Urinary bladder (tissue), 4 donors: Measurements from ENCODE around the gene NCOA5. TPM values are rescaled to one million over a fixed set of nuclear protein-coding genes. Genes with fewer than 3 reads are reported as not detected.
"Not testable (repeated sequence)": the region's sequence is repeated elsewhere in the genome, so short reads cannot be mapped to it uniquely, and the experiment has no call there.

ENCODE experiments used
- DNase-seq: peaks from one replicate; pipeline ENCODE4 v3.0.0-alpha.2; 2015; ENCODE audit errors: extremely low spot score
- H3K27ac ChIP-seq: one replicate; pipeline ENCODE4 v1.5.1; 2013; ENCODE audit warnings: low read depth, mild to moderate bottlenecking, moderate library complexity
- H3K36me3 ChIP-seq: one replicate; pipeline ENCODE4 v1.6.1; 2013; ENCODE audit warnings: mild to moderate bottlenecking, moderate library complexity; ENCODE audit not compliant: insufficient read depth
- H3K4me1 ChIP-seq: one replicate; pipeline ENCODE4 v1.6.1; 2013; ENCODE audit warnings: mild to moderate bottlenecking, moderate library complexity; ENCODE audit not compliant: insufficient read depth
- H3K4me3 ChIP-seq: one replicate; pipeline ENCODE4 v1.5.1; 2013; ENCODE audit warnings: low read depth, low read length
- WGBS: extraction: QIAGEN DNeasy Blood & Tissue Kit; methylation state at CpG from one replicate; pipeline ENCODE4 v1.1.7; 2013; 5-methylcytosine and 5-hydroxymethylcytosine counted together
- polyA plus RNA-seq: library from polyadenylated mRNA; stranded (reverse); fragments of 200-250 nt; gene quantifications from one replicate; pipeline ENCODE4 v1.2.3, GENCODE V29; 2013
- total RNA-seq: library from RNA; depleted of rRNA; stranded (reverse); fragments of >200 nt; gene quantifications from one replicate; pipeline ENCODE4 v1.2.3, GENCODE V29; 2014
- donor health status: healthy with polysubstance abuse.
- donor health status: healthy.

NCOA5 gene
- total and polyA plus RNA-seq, 2 donors = 13.2 to 21.9 TPM

DNA sequence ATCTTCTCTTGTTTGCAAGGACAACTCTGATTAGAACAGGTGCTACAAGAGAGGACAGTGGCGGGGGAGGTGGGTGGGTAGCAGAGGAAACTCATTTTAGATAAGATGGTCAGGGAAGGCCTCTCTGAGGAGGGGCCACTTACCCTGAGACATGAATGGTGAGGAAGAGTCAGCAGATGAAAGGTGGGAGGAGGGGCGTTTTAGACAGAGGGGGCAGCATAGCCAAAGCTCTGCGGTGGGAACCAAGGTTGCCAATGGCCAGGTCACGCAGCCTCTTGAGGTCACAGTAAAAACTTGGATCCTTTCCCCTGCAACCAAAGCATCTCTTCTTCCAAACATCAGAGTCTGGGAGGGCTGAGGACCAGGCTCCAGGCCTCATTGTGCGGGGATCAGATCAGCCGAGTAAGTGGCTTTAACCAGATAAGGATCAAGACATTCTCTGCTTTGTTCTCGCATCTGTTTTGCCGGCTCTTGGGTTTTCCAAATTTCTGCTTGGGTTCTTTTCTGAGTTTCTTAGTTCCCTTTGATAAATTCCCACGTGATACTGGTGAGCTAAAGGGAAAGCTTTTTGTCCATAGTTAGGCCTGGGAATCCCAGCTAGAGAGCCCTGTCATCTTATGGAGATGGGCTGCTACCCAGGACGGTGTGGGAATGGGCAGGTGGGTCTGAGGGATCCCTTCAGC lies 22.8 kb upstream of the NCOA5 start:
- DNase-seq = no peak
- H3K4me3 ChIP-seq = no peak overlapping the region
- 52% methylated on average over 10 of the region's 10 CpGs for WGBS
- no peaks in the 10 kb centered on the region for H3K4me1 ChIP-seq
- H3K36me3 ChIP-seq = no peaks in the 10 kb centered on the region
- H3K27ac ChIP-seq = no peak overlapping the region

DNA sequence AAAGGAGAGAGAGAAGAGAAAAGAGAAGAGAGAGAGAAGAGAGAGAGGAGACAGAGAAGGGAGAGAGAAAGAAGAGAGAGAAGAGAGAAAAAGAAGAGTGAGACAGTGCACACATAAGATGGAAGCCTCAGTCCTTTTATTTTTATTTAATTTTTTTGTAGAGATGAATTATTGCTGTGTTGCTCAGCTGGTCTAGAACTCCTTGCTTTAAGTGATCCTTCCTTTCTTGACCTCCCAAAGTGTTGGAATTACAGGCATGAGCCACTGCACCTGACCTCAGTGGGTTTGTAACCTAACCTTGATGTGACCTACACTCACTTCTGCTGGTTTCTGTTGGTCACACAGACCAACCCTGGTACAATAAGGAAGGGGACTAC lies 22.1 kb upstream of the NCOA5 start:
- no peak overlapping the region for H3K4me3 ChIP-seq
- DNase-seq = no peak
- no peaks in the 10 kb centered on the region for H3K4me1 ChIP-seq

DNA sequence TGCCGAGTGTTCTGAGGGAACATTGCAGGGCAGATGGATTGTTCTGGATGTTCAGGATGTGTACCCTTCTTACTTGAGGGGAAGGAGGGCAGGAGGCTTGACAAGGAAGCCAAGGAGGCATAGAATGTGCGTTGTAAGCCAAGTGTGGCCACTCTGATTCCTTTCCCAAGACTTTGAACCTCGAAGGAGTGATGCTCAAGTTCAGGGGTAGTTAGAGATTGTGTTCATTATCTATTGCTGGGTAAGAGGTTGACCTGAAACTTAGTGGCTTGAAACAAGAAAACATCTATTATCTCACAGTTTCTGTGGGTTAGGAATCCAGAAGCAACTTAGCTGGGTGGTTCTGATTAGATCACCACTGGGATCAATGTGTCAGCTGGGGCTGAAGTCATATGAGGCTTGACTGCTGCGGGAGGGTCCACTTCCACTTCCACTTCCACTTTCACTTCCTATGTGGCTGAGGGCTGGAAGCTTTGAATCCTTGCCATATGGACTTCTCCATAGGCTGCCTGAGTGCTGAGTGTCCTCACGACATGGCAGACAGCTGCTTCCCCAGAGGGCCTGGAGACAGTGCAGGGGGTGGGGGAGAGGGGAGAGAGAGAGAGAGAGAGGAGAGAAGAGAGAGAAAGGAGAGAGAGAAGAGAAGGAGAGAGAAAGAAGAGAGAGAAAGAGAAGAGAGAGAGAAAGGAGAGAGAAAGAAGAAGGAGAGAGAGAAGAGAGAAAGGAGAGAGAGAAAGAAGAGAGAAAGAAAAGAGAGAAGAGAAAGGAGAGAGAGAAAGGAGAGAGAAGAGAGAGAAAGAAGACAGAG lies 21.5 kb upstream of the NCOA5 start:
- H3K27ac ChIP-seq = no peak overlapping the region
- 48% methylated on average over 5 of the region's 5 CpGs for WGBS
- no peaks in the 10 kb centered on the region for H3K4me1 ChIP-seq
- H3K4me3 ChIP-seq = no peak overlapping the region
- DNase-seq = no peak
- no peaks in the 10 kb centered on the region for H3K36me3 ChIP-seq

More for the DNA sequence above, 22.1 kb upstream of the NCOA5 start:
- H3K27ac ChIP-seq = no peak overlapping the region
- no peaks in the 10 kb centered on the region for H3K36me3 ChIP-seq

DNA sequence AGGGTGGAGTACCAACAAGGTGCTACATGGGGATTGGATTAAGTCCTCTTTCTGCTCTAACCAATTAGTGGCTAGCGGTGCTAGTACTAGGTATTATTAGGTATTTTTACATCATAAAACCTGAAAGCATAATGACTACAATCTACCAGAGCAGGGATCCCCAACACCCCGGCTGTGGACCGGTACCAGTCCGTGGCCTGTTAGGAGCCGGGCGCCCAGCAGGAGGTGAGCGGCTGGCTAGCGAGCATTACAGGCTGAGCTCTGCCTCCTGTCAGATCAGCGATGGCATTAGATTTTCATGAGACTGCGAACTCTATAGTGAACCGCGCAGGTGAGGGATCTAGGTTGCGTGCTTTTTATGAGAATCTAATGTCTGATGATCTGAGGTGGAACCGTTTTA lies 19.2 kb upstream of the NCOA5 start:
- 84% methylated on average over 14 of the region's 14 CpGs for WGBS
- Histone ChIP-seq H3K27ac (no peak overlapping the region), H3K4me1 (no peaks in the 10 kb centered on the region), H3K36me3 (no peaks in the 10 kb centered on the region), H3K4me3 (no peak overlapping the region)
- no peak for DNase-seq

DNA sequence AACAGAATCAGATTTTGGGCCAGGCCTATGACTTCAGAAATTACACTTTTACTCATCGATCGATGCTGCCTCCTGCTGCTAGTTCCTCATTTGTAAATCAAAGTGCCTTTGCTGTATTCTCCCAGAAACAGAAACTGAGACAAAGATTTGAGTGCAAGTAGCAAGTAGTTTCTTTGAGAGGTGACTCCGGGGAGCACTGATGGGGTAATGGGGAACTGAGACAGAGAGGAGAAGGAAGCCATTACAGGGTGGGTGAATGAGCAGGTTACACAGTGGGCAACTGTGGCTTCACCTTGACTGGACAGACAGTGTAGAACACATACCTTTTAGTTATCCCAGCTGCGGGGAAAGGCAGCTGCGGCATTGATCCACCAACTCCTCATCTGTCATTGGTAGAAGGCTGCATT lies 18.7 kb upstream of the NCOA5 start:
- Histone ChIP-seq H3K4me3 (no peak overlapping the region), H3K36me3 (no peaks in the 10 kb centered on the region), H3K27ac (no peak overlapping the region), H3K4me1 (no peaks in the 10 kb centered on the region)
- DNase-seq = no peak
- WGBS = 84% methylated on average over 5 of the region's 5 CpGs

DNA sequence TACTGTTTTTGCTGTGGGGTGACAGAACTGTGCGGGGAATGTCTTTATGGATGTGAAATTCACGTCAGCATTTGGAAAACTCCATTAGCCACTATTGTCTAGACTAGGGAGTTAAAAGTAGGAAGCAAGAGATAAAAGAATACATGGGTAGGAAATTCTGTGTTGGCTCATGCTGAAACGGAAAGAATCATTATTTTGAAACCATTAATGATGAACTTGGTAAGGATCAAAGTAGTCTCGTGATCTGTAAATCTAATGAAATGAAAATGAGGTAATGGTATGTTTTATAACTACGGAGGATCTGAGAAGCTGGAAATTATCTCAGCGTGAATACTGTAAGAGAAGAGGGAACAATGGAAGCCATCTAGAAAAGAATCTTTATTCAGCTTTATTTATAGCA lies 17.3 kb upstream of the NCOA5 start:
- Histone ChIP-seq H3K36me3 (no peaks in the 10 kb centered on the region), H3K4me3 (no peak overlapping the region), H3K4me1 (no peaks in the 10 kb centered on the region), H3K27ac (no peak overlapping the region)
- no peak for DNase-seq
- 66% methylated on average over 6 of the region's 6 CpGs for WGBS

DNA sequence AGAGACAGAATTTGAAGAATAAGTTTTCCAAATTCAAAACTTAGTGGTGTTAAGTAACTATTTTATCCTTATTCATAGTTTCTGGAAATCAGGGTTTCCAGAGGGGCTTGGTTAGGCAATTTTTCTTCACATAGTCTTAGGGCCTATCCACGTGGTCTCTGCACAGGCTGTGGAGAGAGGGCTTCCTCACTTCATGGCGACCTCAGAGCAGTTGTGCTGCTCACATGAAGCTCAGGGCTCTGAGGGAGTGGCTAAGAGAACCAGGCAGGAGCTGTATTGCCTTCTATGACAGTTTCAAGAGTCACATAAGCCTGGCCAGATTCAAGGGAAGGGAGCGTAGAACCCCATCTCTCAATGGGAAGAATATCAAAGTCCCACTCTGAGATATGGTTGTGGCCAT lies 14.5 kb upstream of the NCOA5 start:
- 77% methylated on average over 3 of the region's 3 CpGs for WGBS
- Histone ChIP-seq H3K4me1 (no peaks in the 10 kb centered on the region), H3K27ac (no peak overlapping the region), H3K36me3 (no peaks in the 10 kb centered on the region), H3K4me3 (no peak overlapping the region)
- DNase-seq = no peak

DNA sequence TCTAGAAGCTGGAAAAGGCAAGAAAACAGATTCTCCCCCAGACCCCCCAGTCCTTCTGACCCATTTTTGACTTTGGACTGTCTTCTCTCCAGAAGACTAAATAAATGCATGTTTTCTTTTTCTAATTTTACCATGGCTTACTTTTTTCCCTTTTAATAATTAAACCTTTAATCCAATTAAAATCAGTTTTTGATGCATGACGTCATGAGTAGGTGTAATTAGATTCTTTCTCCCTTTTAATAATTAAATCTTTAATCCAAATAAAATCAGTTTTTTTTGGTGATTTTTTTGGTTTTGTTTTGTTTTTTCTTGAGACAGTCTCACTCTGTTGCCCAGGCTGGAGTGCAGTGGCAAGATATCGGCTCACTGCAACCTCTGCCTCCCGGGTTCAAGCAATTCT lies 13.2 kb upstream of the NCOA5 start:
- H3K4me3 ChIP-seq = no peak overlapping the region
- no peaks in the 10 kb centered on the region for H3K36me3 ChIP-seq
- 88% methylated on average over 3 of the region's 3 CpGs for WGBS
- DNase-seq = no peak
- H3K27ac ChIP-seq = no peak overlapping the region
- H3K4me1 ChIP-seq = no peaks in the 10 kb centered on the region

DNA sequence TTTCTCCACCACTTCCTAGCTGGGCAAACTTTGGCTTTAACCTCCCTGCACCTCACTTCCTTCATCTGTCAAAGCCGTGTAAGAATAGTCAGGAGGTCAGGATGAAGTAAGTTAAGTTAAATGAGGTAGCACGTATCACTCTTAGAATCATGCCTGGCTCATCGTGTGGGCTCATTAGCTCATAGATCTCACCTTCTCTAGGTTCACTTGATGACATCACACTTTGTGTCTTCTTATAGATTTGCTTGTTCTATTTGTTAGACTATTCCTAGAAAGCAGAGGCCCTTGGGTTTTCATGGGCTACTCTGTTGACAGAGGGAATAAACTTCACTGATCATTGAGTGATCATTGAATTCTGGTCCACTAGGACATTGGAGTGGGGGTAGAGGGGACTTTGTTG lies 12.2 kb upstream of the NCOA5 start:
- no peak for DNase-seq
- no peaks in the 10 kb centered on the region for H3K4me1 ChIP-seq
- H3K4me3 ChIP-seq = no peak overlapping the region
- H3K27ac ChIP-seq = no peak overlapping the region
- WGBS = 80% methylated on average over 3 of the region's 3 CpGs
- H3K36me3 ChIP-seq = no peaks in the 10 kb centered on the region

DNA sequence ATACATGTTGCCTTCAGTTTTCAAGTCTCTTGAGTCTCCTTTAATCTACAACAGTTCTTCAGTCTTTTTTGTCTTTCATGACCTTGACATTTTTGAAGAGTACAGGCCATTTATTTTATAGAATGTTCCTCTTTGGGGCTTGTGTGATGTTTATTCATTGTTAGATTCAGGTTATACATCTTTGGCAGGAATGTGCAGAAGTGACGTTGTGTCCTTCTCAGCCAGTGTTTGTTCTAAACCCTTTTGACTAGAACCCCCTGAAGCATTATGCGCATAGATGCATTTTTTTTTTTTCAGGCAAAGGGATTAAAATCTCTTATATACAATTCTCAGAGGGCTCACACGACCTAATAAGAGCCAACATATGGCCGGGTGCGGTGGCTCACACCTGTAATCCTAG lies 11.2 kb upstream of the NCOA5 start:
- 81% methylated on average over 5 of the region's 5 CpGs for WGBS

DNA sequence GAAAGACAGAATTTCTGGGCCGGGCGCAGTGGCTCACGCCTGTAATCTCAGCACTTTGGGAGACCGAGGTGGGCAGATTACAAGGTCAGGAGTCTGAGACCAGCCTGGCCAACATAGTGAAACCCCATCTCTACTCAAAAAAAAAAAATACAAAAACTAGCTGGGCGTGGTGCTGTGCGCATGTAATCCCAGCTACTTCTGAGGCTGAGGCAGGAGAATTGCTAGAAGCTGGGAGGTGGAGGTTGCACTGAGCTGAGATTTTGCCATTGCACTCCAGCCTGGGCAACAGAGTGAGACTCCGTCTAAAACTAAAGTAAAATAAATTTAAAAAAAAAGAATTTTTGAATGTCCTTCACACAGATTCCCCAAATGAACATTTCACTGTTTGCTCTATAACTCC lies 10.7 kb upstream of the NCOA5 start:
- H3K36me3 ChIP-seq, H3K27ac ChIP-seq, H3K4me1 ChIP-seq, H3K4me3 ChIP-seq, DNase-seq: not testable (repeated sequence)
- 84% methylated on average over 7 of the region's 7 CpGs for WGBS

More for the DNA sequence above, 11.2 kb upstream of the NCOA5 start:
- Histone ChIP-seq H3K36me3 (no peaks in the 10 kb centered on the region), H3K4me3 (no peak overlapping the region), H3K27ac (no peak overlapping the region), H3K4me1 (no peaks in the 10 kb centered on the region)
- DNase-seq = no peak

DNA sequence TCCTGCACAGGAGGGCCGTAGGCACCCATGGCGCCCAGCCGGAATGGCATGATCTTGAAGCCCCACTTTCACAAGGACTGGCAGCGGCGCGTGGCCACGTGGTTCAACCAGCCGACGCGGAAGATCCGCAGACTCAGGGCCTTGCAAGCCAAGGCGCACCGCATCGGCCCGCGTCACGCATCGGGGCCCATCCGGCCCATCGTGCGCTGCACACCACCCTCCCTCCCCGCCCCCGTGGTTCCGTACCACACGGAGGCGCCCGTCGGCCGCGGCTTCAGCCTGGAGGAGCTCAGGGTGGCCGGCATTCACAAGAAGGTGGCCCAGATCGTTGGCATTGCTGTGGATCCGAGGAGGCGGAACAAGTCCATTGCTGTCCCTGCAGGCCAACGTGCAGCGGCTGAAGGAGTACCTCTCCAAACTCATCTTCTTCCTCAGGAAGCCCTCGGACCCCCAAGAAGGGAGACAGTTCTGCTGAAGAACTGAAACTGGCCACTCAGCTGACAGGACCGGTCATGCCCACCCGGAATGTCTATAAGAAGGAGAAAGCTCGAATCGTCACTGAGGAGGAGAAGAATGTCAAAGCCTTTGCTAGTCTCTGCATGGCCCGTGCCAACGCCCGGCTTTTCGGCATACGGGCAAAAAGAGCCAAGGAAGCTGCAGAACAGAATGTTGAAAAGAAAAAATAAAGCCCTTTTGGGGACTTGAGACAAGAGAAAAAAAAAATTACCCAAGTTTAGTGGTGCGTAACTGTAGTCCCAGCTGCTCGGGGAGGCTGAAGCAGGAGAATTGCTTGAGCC lies 9.9 kb upstream of the NCOA5 start:
- H3K36me3 ChIP-seq = no peaks in the 10 kb centered on the region
- no peak overlapping the region for H3K4me3 ChIP-seq
- no peak overlapping the region for H3K27ac ChIP-seq
- DNase-seq = no peak
- no peaks in the 10 kb centered on the region for H3K4me1 ChIP-seq
- WGBS = 32% methylated on average over 48 of the region's 48 CpGs

DNA sequence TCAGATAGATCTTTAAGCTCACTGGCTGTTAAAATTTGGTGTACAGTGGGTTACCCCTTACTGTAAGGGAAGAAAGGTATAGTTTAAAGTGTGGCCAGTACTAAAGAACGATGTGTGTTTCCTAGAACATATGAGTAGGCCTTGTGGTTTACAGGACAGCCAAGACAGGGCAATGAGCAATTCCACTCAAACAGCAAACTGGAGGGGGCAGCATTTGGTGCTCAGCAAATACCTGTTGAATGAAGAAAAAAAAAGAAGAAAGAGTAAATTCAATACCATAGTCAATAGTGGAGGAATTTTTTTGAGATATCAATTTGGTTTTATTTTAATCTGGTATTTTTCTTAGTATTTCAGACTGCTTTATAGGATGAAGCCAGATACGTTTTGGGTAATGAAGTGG lies 3.8 kb upstream of the NCOA5 start:
- DNase-seq = no peak
- Histone ChIP-seq H3K4me3 (no peak overlapping the region), H3K27ac (no peak overlapping the region), H3K36me3 (no peaks in the 10 kb centered on the region), H3K4me1 (no peaks in the 10 kb centered on the region)
- WGBS = 70% methylated on average over 2 of the region's 2 CpGs
